Fibroblast of villous mesenchyme (primary cell): Measurements from ENCODE around the gene TFAP2B. TPM values are rescaled to one million over a fixed set of nuclear protein-coding genes. Genes with fewer than 3 reads are reported as not detected.

ENCODE experiments used
- DNase-seq: peaks from one replicate; pipeline ENCODE4 v3.0.0-alpha.2; 2010; ENCODE audit warnings: low read depth
- H3K4me3 ChIP-seq: 2 replicates; pipeline ENCODE4 v1.5.1; 2011; ENCODE audit warnings: low read depth, mild to moderate bottlenecking, low read length
- CTCF ChIP-seq: IDR thresholded peaks from 2 replicates; pipeline ENCODE4 v1.5.1; 2012; ENCODE audit warnings: low read depth, mild to moderate bottlenecking, low read length; ENCODE audit not compliant: insufficient read depth
- total RNA-seq: library from RNA; depleted of rRNA; stranded (reverse); fragments of >200 nt; gene quantifications from 2 replicates; pipeline ENCODE4 v1.2.3, GENCODE V29; 2012

The TFAP2B gene
- total RNA-seq, 1 donor: not detected

GRCh38 chr6:50884364-50884763, 65.7 kb downstream of the TFAP2B start:
- TF ChIP-seq CTCF: no peak
- DNase-seq: no peak
- no peak overlapping the region for H3K4me3 ChIP-seq

- no peak for TF ChIP-seq CTCF
- H3K4me3 ChIP-seq: no peak overlapping the region
- DNase-seq: no peak
These were observed 68.4 kb downstream of the TFAP2B start for GRCh38 chr6:50887112-50887511.

- no peak for TF ChIP-seq CTCF
- DNase-seq: no peak
- no peak overlapping the region for H3K4me3 ChIP-seq
These were observed 70.8 kb downstream of the TFAP2B start for GRCh38 chr6:50889497-50889896.

GRCh38 chr6:50889935-50890334, 71.3 kb downstream of the TFAP2B start:
- DNase-seq: no peak
- no peak overlapping the region for H3K4me3 ChIP-seq
- no peak for TF ChIP-seq CTCF

GRCh38 chr6:50890579-50890978, 71.9 kb downstream of the TFAP2B start:
- DNase-seq: no peak
- no peak overlapping the region for H3K4me3 ChIP-seq
- TF ChIP-seq CTCF: no peak

- H3K4me3 ChIP-seq: no peak overlapping the region
- TF ChIP-seq CTCF: no peak
These were observed 72.6 kb downstream of the TFAP2B start for GRCh38 chr6:50891290-50891689.

More at GRCh38 chr6:50891290-50891689, 72.6 kb downstream of the TFAP2B start:
- no peak for DNase-seq

Other genes starting within 250 kb of the TFAP2B start
- gene TFAP2D, start 105.3 kb upstream of the TFAP2B start, total RNA-seq: not detected in 2 replicates